Parathyroid adenoma (tissue), 2 donors: ENCODE measurements around the gene L3MBTL1.

Source experiments
- H2AFZ ChIP-seq: fragments of 300-600 bp; sonication (generic); one replicate; pipeline ENCODE4 v1.7.0; 2017; ENCODE audit warnings: antibody characterized with exemption, mild to moderate bottlenecking
- H3K27ac ChIP-seq: fragments of 300-600 bp; sonication (generic); one replicate; pipeline ENCODE4 v1.7.0; 2017
- H3K27me3 ChIP-seq: fragments of 300-600 bp; sonication (generic); one replicate; pipeline ENCODE4 v1.7.0; 2017; ENCODE audit warnings: low read length; ENCODE audit not compliant: control insufficient read depth, insufficient read depth
- H3K36me3 ChIP-seq: fragments of 300-600 bp; sonication (generic); one replicate; pipeline ENCODE4 v1.7.0; 2017; ENCODE audit warnings: low read length; ENCODE audit not compliant: control insufficient read depth, insufficient read depth
- H3K4me1 ChIP-seq: fragments of 300-600 bp; sonication (generic); one replicate; pipeline ENCODE4 v1.7.0; 2017; ENCODE audit warnings: control low read depth
- H3K4me2 ChIP-seq: fragments of 300-600 bp; sonication (generic); one replicate; pipeline ENCODE4 v1.7.0; 2017; ENCODE audit warnings: low read length
- H3K4me3 ChIP-seq: fragments of 300-600 bp; sonication (generic); one replicate; pipeline ENCODE4 v1.7.0; 2017; ENCODE audit warnings: low read depth, low read length
- H3K79me2 ChIP-seq: fragments of 300-600 bp; sonication (generic); one replicate; pipeline ENCODE4 v1.7.0; 2017; ENCODE audit warnings: control low read depth
- H3K9ac ChIP-seq: fragments of 300-600 bp; sonication (generic); one replicate; pipeline ENCODE4 v1.7.0; 2017; ENCODE audit warnings: mild to moderate bottlenecking
- H3K9me3 ChIP-seq: fragments of 300-600 bp; sonication (generic); one replicate; pipeline ENCODE4 v1.7.0; 2017; ENCODE audit warnings: low read length; ENCODE audit not compliant: control insufficient read depth
- CTCF ChIP-seq: fragments of 300-600 bp; sonication (generic); IDR thresholded peaks from one replicate; pipeline ENCODE4 v1.7.0; 2017; ENCODE audit warnings: antibody characterized with exemption, mild to moderate bottlenecking
- donor health status: primary hyperparathyroidism.

L3MBTL1 gene

GRCh38 chr20:43513372-43513930, 6.0 kb downstream of the L3MBTL1 start:
- Histone ChIP-seq H3K4me2 (peak overlapping the region; percentile 70), H3K9ac (no peak overlapping the region), H3K27me3 (no peaks in the 10 kb centered on the region), H3K4me3 (peak overlapping the region; percentile 53), H2AFZ (peak overlapping the region; percentile 76), H3K4me1 (peaks cover 3% of the 10 kb centered on the region), H3K79me2 (no peaks in the 10 kb centered on the region), H3K9me3 (no peaks in the 10 kb centered on the region), H3K36me3 (no peaks in the 10 kb centered on the region), H3K27ac (peak overlapping the region; percentile 76)
- no peak for TF ChIP-seq CTCF

GRCh38 chr20:43513931-43514647, 6.6 kb downstream of the L3MBTL1 start:
- Histone ChIP-seq H3K9me3 (no peaks in the 10 kb centered on the region), H3K4me3 (peak overlapping the region; percentile 53), H3K27ac (peak overlapping the region; percentile 76)

GRCh38 chr20:43514648-43514999, 7.1 kb downstream of the L3MBTL1 start:
- peak overlapping the region; percentile 53 for H3K4me3 ChIP-seq
- TF ChIP-seq CTCF, result no peak
- no peaks in the 10 kb centered on the region for H3K36me3 ChIP-seq
- peak overlapping the region; percentile 50 for H3K9ac ChIP-seq
- peaks cover 3% of the 10 kb centered on the region for H3K4me1 ChIP-seq
- no peaks in the 10 kb centered on the region for H3K27me3 ChIP-seq
- no peaks in the 10 kb centered on the region for H3K9me3 ChIP-seq
- no peaks in the 10 kb centered on the region for H3K79me2 ChIP-seq
- peak overlapping the region; percentile 71 for H3K4me2 ChIP-seq
- peak overlapping the region; percentile 75 for H2AFZ ChIP-seq
- H3K27ac ChIP-seq, result peak overlapping the region; percentile 76

More at GRCh38 chr20:43513931-43514647, 6.6 kb downstream of the L3MBTL1 start:
- peak overlapping the region; percentile 71 for H3K4me2 ChIP-seq
- H3K9ac ChIP-seq, result peak overlapping the region; percentile 50
- no peaks in the 10 kb centered on the region for H3K36me3 ChIP-seq
- peak overlapping the region; percentile 76 for H2AFZ ChIP-seq
- H3K79me2 ChIP-seq, result no peaks in the 10 kb centered on the region
- peak; percentile 43 for TF ChIP-seq CTCF
- peaks cover 3% of the 10 kb centered on the region for H3K4me1 ChIP-seq
- no peaks in the 10 kb centered on the region for H3K27me3 ChIP-seq

GRCh38 chr20:43515628-43516027, 8.1 kb downstream of the L3MBTL1 start:
- peak overlapping the region; percentile 53 for H3K4me3 ChIP-seq
- H3K4me1 ChIP-seq, result peaks cover 3% of the 10 kb centered on the region
- H3K36me3 ChIP-seq, result no peaks in the 10 kb centered on the region
- H3K9me3 ChIP-seq, result no peaks in the 10 kb centered on the region
- no peaks in the 10 kb centered on the region for H3K79me2 ChIP-seq
- no peaks in the 10 kb centered on the region for H3K27me3 ChIP-seq
- H3K27ac ChIP-seq, result no peak overlapping the region
- TF ChIP-seq CTCF, result no peak
- H3K4me2 ChIP-seq, result peak overlapping the region; percentile 71
- no peak overlapping the region for H2AFZ ChIP-seq
- H3K9ac ChIP-seq, result no peak overlapping the region
